Measurements from ENCODE around the gene CMIP. TPM values are rescaled to one million over a fixed set of nuclear protein-coding genes. Genes with fewer than 3 reads are reported as not detected.
A peak's percentile ranks its signal among the peaks of the same experiment; 100 is the strongest.

Gene CMIP
- total and polyA plus RNA-seq, 10 of the 15 experiments (the other 5 are each of a cell fraction or from before 2014, with no cell fraction given), result 1.2 to 43.2 (median 4.4) TPM

- TF ChIP-seq ZBTB4 (CRISPR knock-in tag; IDR thresholded peaks at IDR 0.05) (no peak), GATAD2B (conservative IDR thresholded peaks at IDR 0.05; ENCODE audit: low read depth) (no peak), SIX5 (IDR thresholded peaks at IDR 0.05; ENCODE audit: low read depth, low read length, severe bottlenecking) (no peak)
Measured at GRCh38 chr16:81728435-81728834, 283.8 kb downstream of the CMIP start (continued).

GRCh38 chr16:81729451-81729850 lies 284.8 kb downstream of the CMIP start:
- POLR2A ChIA-PET, result interaction anchor here (0.6 to 1.6 kb wide), 5 partner anchors 10 to 326 kb away, joined by 3 to 7 read pairs (median 5); no protein-coding TSS in a partner anchor
- H2AFZ ChIP-seq (ENCODE audit: control insufficient read depth, low read depth, low read length), result no peak overlapping the region
- intact Hi-C loops (cut with micrococcal nuclease; ENCODE audit: unreplicated experiment) (no loop called here), in situ Hi-C loops (cut with MboI) (loop anchor here (5.0 to 10.0 kb wide), 3 partner anchors 107 to 362 kb away; no protein-coding TSS in a partner anchor)
- H3K4me1 ChIP-seq (ENCODE audit: control insufficient read depth, insufficient read depth, low read length), result peaks cover 12% of the 10 kb centered on the region
- BruUV-seq (replicated peaks), result no TSS peak
- 78% methylated on average over 11 of the region's 16 CpGs for WGBS (ENCODE audit: insufficient coverage, insufficient replicate concordance, low lambda C conversion rate, missing lambda C conversion rate)
- H3K79me2 ChIP-seq (ENCODE audit: control insufficient read depth, insufficient read depth, low read length), result no peaks in the 10 kb centered on the region
- no peak overlapping the region for H3K27ac ChIP-seq (ENCODE audit: control insufficient read depth, insufficient read depth)
- RAD21 ChIA-PET (ENCODE audit: unreplicated experiment), result interaction anchor here (0.9 to 1.9 kb wide), 17 partner anchors 8 to 248 kb away, joined by 3 to 15 read pairs (median 5); no protein-coding TSS in a partner anchor
- H3K27me3 ChIP-seq (replicated peaks in 1 of 2; ENCODE audit: control insufficient read depth in 2 of 2, insufficient read depth in 2 of 2, low read length in 1 of 2), result no peaks in the 10 kb centered on the region
- H3K4me2 ChIP-seq (ENCODE audit: control insufficient read depth, insufficient read depth), result no peak overlapping the region; the same call in 1 of the 2 replicates
- TF ChIP-seq ZBTB33 (IDR thresholded peaks at IDR 0.05), result 0 out of 2 replicates have a peak, but pooled peaks have one; percentile 24
- no peak for TF ChIP-seq ZZZ3 (IDR thresholded peaks at IDR 0.05; ENCODE audit: control insufficient read depth, insufficient read length, low read depth)
- H3K9ac ChIP-seq (ENCODE audit: control insufficient read depth, insufficient read depth, low read length), result no peak overlapping the region
- H3K9me3 ChIP-seq (replicated peaks; ENCODE audit: control insufficient read depth, insufficient read depth, low read length), result no peaks in the 10 kb centered on the region
- SMC1A ChIA-PET (ENCODE audit: uncharacterized antibody, unreplicated experiment), result interaction anchor here (0.9 to 2.5 kb wide), 16 partner anchors 11 to 732 kb away, joined by 3 to 23 read pairs (median 3); no protein-coding TSS in a partner anchor
- H4K20me1 ChIP-seq (ENCODE audit: control insufficient read depth, insufficient read depth), result no peaks in the 10 kb centered on the region
- DNase-seq (ENCODE audit: low read depth, low spot score) (no peak), FAIRE-seq (no peak), ATAC-seq (no peak)
- no peaks in the 10 kb centered on the region for H3K36me3 ChIP-seq (ENCODE audit: control insufficient read depth in 2 of 2, insufficient read depth in 2 of 2, low read length in 1 of 2)
- CTCF ChIA-PET, result interaction anchor here (0.5 to 3.0 kb wide), 25 partner anchors 9 to 524 kb away, joined by 3 to 21 read pairs (median 4); no protein-coding TSS in a partner anchor
- H3K4me3 ChIP-seq, result no peak overlapping the region

Data from GM12878 (cell line).